Measurements from ENCODE around the gene ANO5. TPM values are rescaled to one million over a fixed set of nuclear protein-coding genes. Genes with fewer than 3 reads are reported as not detected.

The ANO5 gene
- total RNA-seq, 4 donors from 2014 or later: 13.4 to 20.8 (median 17.2) TPM

DNA sequence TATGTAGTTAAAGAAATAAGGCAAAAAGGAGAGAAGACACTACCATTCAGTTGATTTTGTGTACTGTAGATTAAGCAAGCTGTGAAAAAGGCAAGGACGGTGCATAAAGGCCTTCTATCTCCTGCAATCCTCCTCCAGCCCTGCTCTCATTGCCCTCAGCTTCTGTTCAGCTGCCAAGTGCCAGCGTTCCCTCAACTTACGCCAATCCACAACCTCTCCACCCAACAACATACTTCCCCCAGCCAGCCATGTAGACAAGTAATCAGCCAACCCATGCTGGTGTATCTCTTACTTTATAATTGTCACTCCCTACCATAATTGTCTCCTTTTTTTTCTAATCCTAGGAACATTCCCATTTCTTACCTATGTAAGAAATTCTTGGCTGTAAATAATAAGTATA lies 30.1 kb upstream of the ANO5 start:
- H3K4me1 ChIP-seq: no peaks in the 10 kb centered on the region
- TF ChIP-seq EP300 (IDR thresholded peaks at IDR 0.05) (no peak), POLR2AphosphoS5 (IDR thresholded peaks at IDR 0.05) (no peak), POLR2A (IDR thresholded peaks at IDR 0.05; ENCODE audit: low read depth) (no peak)
- TF ChIP-seq, protein P1, sequence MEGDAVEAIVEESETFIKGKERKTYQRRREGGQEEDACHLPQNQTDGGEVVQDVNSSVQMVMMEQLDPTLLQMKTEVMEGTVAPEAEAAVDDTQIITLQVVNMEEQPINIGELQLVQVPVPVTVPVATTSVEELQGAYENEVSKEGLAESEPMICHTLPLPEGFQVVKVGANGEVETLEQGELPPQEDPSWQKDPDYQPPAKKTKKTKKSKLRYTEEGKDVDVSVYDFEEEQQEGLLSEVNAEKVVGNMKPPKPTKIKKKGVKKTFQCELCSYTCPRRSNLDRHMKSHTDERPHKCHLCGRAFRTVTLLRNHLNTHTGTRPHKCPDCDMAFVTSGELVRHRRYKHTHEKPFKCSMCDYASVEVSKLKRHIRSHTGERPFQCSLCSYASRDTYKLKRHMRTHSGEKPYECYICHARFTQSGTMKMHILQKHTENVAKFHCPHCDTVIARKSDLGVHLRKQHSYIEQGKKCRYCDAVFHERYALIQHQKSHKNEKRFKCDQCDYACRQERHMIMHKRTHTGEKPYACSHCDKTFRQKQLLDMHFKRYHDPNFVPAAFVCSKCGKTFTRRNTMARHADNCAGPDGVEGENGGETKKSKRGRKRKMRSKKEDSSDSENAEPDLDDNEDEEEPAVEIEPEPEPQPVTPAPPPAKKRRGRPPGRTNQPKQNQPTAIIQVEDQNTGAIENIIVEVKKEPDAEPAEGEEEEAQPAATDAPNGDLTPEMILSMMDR (IDR thresholded peaks at IDR 0.05): no peak
- H3K4me3 ChIP-seq: no peak overlapping the region
- no peaks in the 10 kb centered on the region for H3K27me3 ChIP-seq
- intact Hi-C loops (cut with DNase I): no loop called here
- H3K9me3 ChIP-seq: no peaks in the 10 kb centered on the region
- no peak overlapping the region for H3K27ac ChIP-seq (replicated peaks in 1 of 4)
- no peak for DNase-seq (ENCODE audit: extremely low spot score)
- no peaks in the 10 kb centered on the region for H3K36me3 ChIP-seq
- 78% methylated on average over 3 of the region's 3 CpGs for WGBS

DNA sequence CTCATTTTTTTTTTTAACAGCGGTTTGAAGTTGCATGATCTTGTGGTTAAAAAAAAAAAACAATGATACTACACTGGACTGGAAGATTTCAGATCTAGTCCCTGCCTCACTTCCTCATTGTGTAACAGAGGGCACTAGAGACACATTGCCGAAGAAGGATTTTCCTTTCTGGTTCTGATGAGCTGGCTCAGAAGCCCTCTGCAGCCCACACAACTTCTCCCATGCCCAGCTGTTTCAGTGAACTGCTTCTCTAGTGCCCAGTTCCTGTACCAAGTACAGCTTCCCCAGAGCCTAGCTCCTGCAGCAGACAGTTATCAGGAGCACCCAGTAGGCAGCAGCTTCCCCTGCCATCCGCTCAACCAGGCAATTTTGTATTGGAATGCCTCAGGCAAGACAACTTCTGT lies 29.5 kb upstream of the ANO5 start:
- no peaks in the 10 kb centered on the region for H3K36me3 ChIP-seq
- TF ChIP-seq POLR2A (IDR thresholded peaks at IDR 0.05; ENCODE audit: low read depth) (no peak), POLR2AphosphoS5 (IDR thresholded peaks at IDR 0.05) (no peak), EP300 (IDR thresholded peaks at IDR 0.05) (no peak)
- TF ChIP-seq, protein P1 (IDR thresholded peaks at IDR 0.05): no peak
- no peaks in the 10 kb centered on the region for H3K27me3 ChIP-seq
- DNase-seq (ENCODE audit: extremely low spot score): no peak
- no peak overlapping the region for H3K4me3 ChIP-seq
- intact Hi-C loops (cut with DNase I): no loop called here
- H3K9me3 ChIP-seq: no peaks in the 10 kb centered on the region
- H3K27ac ChIP-seq (replicated peaks in 1 of 4): no peak overlapping the region
- WGBS: 61% methylated on average over 3 of the region's 3 CpGs
- no peaks in the 10 kb centered on the region for H3K4me1 ChIP-seq

DNA sequence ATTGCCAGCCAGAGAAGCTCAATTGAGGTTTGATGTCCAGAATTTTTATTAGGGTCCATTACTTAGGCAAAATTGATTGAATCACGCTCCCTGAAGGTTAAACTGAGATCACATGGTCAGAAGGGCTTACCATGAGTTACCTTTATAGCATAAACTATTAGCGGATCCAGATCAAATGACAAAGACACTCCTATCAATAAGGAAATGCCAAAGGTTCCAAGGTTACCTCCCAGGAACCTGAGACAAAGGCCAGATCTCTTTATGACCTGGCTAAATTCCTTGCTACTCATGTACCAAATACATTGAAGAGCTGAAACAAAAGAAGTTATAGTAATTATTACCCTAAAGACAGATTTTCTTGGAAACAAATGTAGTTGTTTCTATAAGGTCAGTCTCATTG lies 27.8 kb upstream of the ANO5 start:
- DNase-seq (ENCODE audit: extremely low spot score): no peak
- TF ChIP-seq EP300 (IDR thresholded peaks at IDR 0.05): no peak
- no peak for TF ChIP-seq POLR2A (IDR thresholded peaks at IDR 0.05; ENCODE audit: low read depth)
- no peak for TF ChIP-seq POLR2AphosphoS5 (IDR thresholded peaks at IDR 0.05)
- TF ChIP-seq, protein P1 (IDR thresholded peaks at IDR 0.05): no peak
- H3K36me3 ChIP-seq: no peaks in the 10 kb centered on the region
- no peaks in the 10 kb centered on the region for H3K9me3 ChIP-seq
- no peaks in the 10 kb centered on the region for H3K4me1 ChIP-seq
- no peak overlapping the region for H3K4me3 ChIP-seq
- no peak overlapping the region for H3K27ac ChIP-seq (replicated peaks in 1 of 4)
- H3K27me3 ChIP-seq: no peaks in the 10 kb centered on the region
- WGBS: 84% methylated on average over 2 of the region's 2 CpGs
- intact Hi-C loops (cut with DNase I): no loop called here

DNA sequence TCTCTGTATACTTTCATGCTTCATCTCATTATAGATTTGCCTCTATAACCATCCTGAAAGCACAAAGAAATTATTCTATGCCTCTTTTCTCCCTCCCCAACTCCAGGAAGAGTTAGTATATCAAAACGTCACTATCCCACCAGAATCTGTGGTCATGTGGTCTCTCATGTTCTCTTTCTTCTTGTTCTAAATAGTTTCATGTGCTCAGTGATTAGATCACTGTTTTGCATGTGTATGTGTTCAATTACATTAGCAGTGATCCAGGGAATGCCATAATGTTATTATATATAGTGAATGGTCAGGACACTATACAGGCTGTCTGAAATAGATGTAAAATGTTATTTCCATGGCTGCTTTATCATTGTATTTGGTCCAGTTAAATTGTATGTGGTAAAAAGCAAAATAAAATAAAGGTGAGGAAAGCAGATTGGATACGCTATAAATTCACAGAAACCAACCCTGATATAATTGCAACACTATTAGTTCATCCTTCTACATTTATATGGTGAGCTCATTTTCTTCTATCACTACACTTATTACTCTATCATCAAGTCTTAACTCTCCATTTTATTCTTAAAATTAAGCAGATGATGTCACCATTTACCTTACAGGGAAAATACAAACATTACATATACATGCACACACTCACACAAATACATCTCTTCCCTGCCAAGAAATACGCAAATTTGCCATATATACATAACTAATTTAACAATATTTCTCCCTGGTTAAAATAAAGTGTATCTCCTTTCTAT lies 26.9 kb upstream of the ANO5 start:
- H3K4me3 ChIP-seq: no peak overlapping the region
- H3K27ac ChIP-seq (replicated peaks in 1 of 4): no peak overlapping the region
- H3K27me3 ChIP-seq: no peaks in the 10 kb centered on the region
- no peak for TF ChIP-seq POLR2A (IDR thresholded peaks at IDR 0.05; ENCODE audit: low read depth)
- TF ChIP-seq POLR2AphosphoS5 (IDR thresholded peaks at IDR 0.05): no peak
- TF ChIP-seq, protein P1 (IDR thresholded peaks at IDR 0.05): no peak
- TF ChIP-seq EP300 (IDR thresholded peaks at IDR 0.05): no peak
- no peaks in the 10 kb centered on the region for H3K36me3 ChIP-seq
- no peak for DNase-seq (ENCODE audit: extremely low spot score)
- 76% methylated on average over 3 of the region's 3 CpGs for WGBS
- no peaks in the 10 kb centered on the region for H3K4me1 ChIP-seq
- H3K9me3 ChIP-seq: no peaks in the 10 kb centered on the region
- intact Hi-C loops (cut with DNase I): no loop called here

DNA sequence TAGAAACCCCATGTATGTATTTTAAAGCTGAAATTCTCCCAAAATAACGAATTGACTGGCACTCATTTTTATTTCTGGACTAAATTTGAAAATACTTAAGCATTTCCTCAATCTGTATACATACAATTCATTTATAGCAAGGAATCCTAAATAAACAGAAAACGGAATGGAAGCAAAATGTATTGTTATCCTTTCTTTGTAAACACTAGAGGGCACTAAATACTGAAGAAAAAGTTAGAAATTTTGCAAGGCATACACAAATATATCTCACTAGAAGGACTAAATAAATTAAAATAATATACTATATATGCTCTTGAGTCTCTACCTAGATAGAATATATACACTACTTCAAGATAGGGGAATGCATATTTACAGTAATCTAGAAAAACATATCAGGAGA lies 23.1 kb upstream of the ANO5 start:
- no peaks in the 10 kb centered on the region for H3K9me3 ChIP-seq
- H3K27ac ChIP-seq (replicated peaks in 1 of 4): no peak overlapping the region
- H3K4me3 ChIP-seq: no peak overlapping the region
- 0% methylated on average over 2 of the region's 2 CpGs for WGBS
- H3K4me1 ChIP-seq: no peaks in the 10 kb centered on the region
- DNase-seq (ENCODE audit: extremely low spot score): no peak
- TF ChIP-seq, protein P1 (IDR thresholded peaks at IDR 0.05): peak; percentile 31 to 44 (median 38)
- no peak for TF ChIP-seq EP300 (IDR thresholded peaks at IDR 0.05)
- no peaks in the 10 kb centered on the region for H3K27me3 ChIP-seq
- intact Hi-C loops (cut with DNase I): loop anchor here (5.0 kb wide), 1 partner anchor 132 kb away; no protein-coding TSS in a partner anchor
- H3K36me3 ChIP-seq: no peaks in the 10 kb centered on the region

All from esophagus muscularis mucosa (tissue), 4 donors.